Tibial artery (tissue), 4 donors: ENCODE data around the gene OSBPL1A.

ENCODE experiments used
- DNase-seq, 2 donors: peaks; one replicate each; pipeline ENCODE4 v3.0.0-alpha.2; 2019
- H3K27ac ChIP-seq, 2 donors: fragments of 200-600 bp; sonication (generic) in 1 of 2; 1 replicate in 1 of 2; 2 replicates in 1 of 2; pipeline ENCODE4 v1.5.1; 2018 to 2019; ENCODE audit warnings: mild to moderate bottlenecking in 1 of 2
- H3K27me3 ChIP-seq, 2 donors: fragments of 200-600 bp; sonication (generic) in 1 of 2; one replicate each; pipeline versions ENCODE4 v1.5.1 to v1.6.0; 2016 to 2019
- H3K36me3 ChIP-seq, 3 donors: fragments of 200-600 bp; sonication (generic) in 2 of 3; one replicate each; pipeline ENCODE4 v1.5.1; 2016 to 2019; ENCODE audit warnings: mild to moderate bottlenecking in 2 of 3
- H3K4me1 ChIP-seq, 4 donors: fragments of 200-600 bp; sonication (generic) in 2 of 4; 1 replicate in 3 of 4; 2 replicates in 1 of 4; pipeline ENCODE4 v1.5.1; 2016 to 2019
- H3K4me3 ChIP-seq, 2 donors: fragments of 200-600 bp; sonication (generic) in 1 of 2; 1 replicate in 1 of 2; 2 replicates in 1 of 2; pipeline ENCODE4 v1.5.1; 2018 to 2019; ENCODE audit warnings: mild to moderate bottlenecking in 2 of 2
- H3K9me3 ChIP-seq, 3 donors: fragments of 200-600 bp; sonication (generic) in 1 of 3; one replicate each; pipeline ENCODE4 v1.5.1; 2016 to 2019
- intact Hi-C: fragments of 100-400 bp; cut with DNase I; formaldehyde crosslinking; loops from one replicate; pipeline ENCODE4 v1.15.0; 2023; ENCODE audit warnings: low total_unique reads
- TF ChIP-seq, protein P1 (sequence below), 2 experiments: fragments of 200-600 bp in 1 of 2; fragments of 450-650 bp in 1 of 2; IDR thresholded peaks; one replicate each; pipeline ENCODE4 v1.5.1; 2017 to 2019; ENCODE audit warnings: antibody characterized with exemption in 2 of 2, mild to moderate bottlenecking in 1 of 2, moderate library complexity in 1 of 2

The OSBPL1A gene

DNA sequence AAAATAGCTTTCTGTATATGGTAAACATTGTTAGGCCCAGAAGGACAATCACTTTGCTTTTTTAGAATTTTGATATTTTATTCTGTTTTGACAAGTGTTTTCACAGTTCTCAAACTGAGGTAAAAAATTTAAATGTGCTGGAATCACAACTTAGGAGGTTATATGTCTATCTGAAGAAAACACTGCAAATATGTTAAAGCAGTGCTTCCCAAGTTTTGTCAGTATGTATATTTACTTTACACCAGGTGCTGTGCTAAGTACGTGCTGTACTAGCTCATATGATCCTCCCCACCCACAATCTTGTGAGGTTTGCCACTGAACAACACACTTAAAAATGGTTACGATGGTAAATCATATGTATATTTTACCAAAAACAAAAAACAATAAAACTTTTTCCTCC is 134.6 kb downstream of the OSBPL1A start:
- no peak for DNase-seq
- Histone ChIP-seq H3K27ac (no peak overlapping the region), H3K4me3 (no peak overlapping the region), H3K27me3 (no peaks in the 10 kb centered on the region), H3K9me3 (no peaks in the 10 kb centered on the region), H3K4me1 (peaks cover 0 to 28% (median 13%) of the 10 kb centered on the region in 4 donors), H3K36me3 (peaks cover 0 to 8% (median 0%) of the 10 kb centered on the region in 3 donors)
- intact Hi-C loops = no loop called here
- TF ChIP-seq, protein P1, sequence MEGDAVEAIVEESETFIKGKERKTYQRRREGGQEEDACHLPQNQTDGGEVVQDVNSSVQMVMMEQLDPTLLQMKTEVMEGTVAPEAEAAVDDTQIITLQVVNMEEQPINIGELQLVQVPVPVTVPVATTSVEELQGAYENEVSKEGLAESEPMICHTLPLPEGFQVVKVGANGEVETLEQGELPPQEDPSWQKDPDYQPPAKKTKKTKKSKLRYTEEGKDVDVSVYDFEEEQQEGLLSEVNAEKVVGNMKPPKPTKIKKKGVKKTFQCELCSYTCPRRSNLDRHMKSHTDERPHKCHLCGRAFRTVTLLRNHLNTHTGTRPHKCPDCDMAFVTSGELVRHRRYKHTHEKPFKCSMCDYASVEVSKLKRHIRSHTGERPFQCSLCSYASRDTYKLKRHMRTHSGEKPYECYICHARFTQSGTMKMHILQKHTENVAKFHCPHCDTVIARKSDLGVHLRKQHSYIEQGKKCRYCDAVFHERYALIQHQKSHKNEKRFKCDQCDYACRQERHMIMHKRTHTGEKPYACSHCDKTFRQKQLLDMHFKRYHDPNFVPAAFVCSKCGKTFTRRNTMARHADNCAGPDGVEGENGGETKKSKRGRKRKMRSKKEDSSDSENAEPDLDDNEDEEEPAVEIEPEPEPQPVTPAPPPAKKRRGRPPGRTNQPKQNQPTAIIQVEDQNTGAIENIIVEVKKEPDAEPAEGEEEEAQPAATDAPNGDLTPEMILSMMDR (IDR thresholded peaks at IDR 0.05) = no peak

DNA sequence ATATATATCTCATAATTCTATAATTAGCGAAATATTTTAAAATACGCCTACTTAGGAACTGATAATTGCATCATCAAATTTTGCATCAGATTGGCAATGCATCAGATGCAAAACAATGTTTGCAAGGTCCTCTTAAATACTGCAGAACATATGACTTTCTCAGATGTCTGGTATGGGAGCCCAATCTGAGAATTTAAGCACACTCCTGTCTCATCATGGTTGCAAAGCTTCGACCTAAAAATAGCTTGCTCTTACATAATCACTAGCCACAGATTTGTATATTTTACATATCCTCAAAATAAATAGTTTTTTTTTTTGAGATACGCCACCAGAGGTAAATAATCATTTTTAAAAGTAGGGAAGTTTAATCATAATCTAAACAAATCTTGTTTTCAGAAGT is 135.5 kb downstream of the OSBPL1A start:
- H3K36me3 ChIP-seq = peaks cover 0 to 3% (median 0%) of the 10 kb centered on the region in 3 donors
- intact Hi-C loops = no loop called here
- H3K4me1 ChIP-seq = peaks cover 0 to 28% (median 13%) of the 10 kb centered on the region in 4 donors
- H3K27me3 ChIP-seq = no peaks in the 10 kb centered on the region
- no peak overlapping the region for H3K27ac ChIP-seq
- no peak for DNase-seq
- H3K9me3 ChIP-seq = no peaks in the 10 kb centered on the region
- TF ChIP-seq, protein P1 (IDR thresholded peaks at IDR 0.05) = no peak
- no peak overlapping the region for H3K4me3 ChIP-seq

DNA sequence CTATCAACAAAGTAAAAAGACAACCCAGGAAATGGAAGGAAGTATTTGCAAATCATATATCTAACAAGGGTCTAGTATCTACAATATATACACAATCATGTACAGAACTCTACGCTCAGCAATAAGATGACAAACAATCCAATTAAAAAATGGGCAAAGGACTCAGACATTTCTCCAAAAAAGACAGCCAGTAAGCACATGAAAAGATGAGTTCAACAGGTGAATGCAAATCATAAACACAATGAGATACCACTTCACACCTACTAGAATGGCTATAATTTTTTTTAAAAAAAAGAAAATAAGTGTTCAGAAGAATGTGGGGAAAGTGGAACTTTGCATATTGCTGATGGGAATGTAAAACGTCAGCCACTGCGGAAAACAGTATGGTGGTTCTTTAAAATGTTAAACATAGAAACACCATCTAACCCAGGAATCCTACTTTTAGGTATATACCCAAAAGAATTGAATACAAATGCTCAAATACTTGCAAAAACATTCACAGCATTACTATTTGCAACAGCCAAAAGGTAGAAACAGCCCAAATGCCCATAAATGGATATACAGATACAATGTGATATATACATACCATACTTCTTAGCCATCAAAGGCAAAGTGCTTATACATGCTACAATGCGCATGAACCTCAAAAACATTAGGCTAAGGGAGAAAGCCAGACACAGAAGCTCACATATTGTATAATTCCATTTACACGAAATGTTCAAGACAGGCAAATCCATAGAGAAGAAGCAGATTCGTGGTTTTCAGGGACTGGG is 137.6 kb downstream of the OSBPL1A start:
- no peak overlapping the region for H3K4me3 ChIP-seq
- no peak overlapping the region for H3K27ac ChIP-seq
- H3K27me3 ChIP-seq = no peaks in the 10 kb centered on the region
- TF ChIP-seq, protein P1 (IDR thresholded peaks at IDR 0.05) = no peak
- no peaks in the 10 kb centered on the region for H3K9me3 ChIP-seq
- peaks cover 0 to 28% (median 12%) of the 10 kb centered on the region in 4 donors for H3K4me1 ChIP-seq
- no peak for DNase-seq
- H3K36me3 ChIP-seq = no peaks in the 10 kb centered on the region
- intact Hi-C loops = no loop called here

DNA sequence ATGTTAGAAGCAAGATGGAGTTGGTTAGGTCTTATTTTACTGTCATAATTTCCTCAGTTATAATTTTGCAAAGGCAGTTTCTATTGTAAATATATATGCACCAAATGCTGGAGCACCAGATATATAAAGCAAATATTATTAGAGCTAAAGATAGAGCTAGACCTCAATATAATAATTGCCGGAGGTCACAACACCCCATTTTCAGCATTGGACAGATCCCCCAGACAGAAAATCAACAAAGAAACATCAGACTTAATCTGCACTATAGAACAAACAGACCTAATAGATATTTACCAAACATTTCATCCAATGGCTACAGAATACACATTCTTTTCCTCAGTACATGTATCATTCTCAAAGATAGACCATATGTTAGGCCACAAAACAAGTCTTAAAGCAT is 143.6 kb downstream of the OSBPL1A start:
- Histone ChIP-seq H3K36me3 (no peaks in the 10 kb centered on the region), H3K27me3 (no peaks in the 10 kb centered on the region), H3K4me3 (no peak overlapping the region), H3K4me1 (peaks cover 0 to 14% (median 3%) of the 10 kb centered on the region in 4 donors), H3K9me3 (no peaks in the 10 kb centered on the region), H3K27ac (no peak overlapping the region)
- intact Hi-C loops = no loop called here
- no peak for DNase-seq
- TF ChIP-seq, protein P1 (IDR thresholded peaks at IDR 0.05) = no peak

DNA sequence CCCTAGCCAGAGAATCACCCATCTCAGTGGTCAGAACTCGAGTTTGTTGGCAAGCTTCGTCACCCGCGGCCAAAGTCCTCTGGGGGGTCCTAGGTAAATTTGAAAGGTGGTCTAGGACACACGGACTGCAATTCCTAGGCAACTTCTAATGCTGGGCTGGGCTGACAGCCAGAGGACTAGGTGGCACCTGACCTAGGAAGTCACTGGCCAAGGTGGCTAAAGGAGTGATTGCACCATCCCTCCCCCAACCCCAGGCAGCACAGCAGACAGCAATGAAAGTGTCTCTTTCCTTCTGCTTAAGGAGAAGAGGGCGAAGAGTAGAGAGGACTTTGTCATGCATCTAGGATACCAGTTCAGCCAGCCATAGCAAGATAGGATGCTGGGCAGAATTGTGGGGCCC is 147.9 kb downstream of the OSBPL1A start:
- H3K36me3 ChIP-seq = no peaks in the 10 kb centered on the region
- H3K27ac ChIP-seq = no peak overlapping the region
- H3K4me1 ChIP-seq = peaks cover 0 to 20% (median 3%) of the 10 kb centered on the region in 4 donors
- TF ChIP-seq, protein P1 (IDR thresholded peaks at IDR 0.05) = no peak
- no peak overlapping the region for H3K4me3 ChIP-seq
- DNase-seq = no peak
- H3K9me3 ChIP-seq = no peaks in the 10 kb centered on the region
- no peaks in the 10 kb centered on the region for H3K27me3 ChIP-seq
- intact Hi-C loops = no loop called here
